ENCODE results near the gene OR52D1.

OR52D1 gene

DNA sequence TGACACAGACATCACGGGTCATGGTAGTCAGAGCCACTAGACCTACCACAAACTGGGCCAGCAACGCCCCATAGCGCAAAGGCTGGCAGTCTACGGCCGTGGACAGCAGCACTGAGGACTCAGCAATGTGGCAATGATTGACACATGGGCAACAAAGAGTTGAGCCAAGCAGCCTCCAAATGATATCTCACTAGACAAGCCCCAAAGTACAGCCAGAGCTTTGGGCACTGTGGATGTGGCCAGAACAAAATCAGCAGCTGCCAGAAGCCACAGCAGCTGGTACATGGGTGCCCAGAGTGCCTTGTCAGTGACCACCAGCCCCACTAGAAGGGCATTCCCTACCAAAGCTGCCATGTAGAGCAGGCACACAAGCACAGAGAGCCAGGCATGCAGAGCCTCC lies 39.2 kb downstream of the OR52D1 start:
- H3K4me3 ChIP-seq (ENCODE audit: low read depth, low read length) = no peak overlapping the region
- TF ChIP-seq, protein P1, sequence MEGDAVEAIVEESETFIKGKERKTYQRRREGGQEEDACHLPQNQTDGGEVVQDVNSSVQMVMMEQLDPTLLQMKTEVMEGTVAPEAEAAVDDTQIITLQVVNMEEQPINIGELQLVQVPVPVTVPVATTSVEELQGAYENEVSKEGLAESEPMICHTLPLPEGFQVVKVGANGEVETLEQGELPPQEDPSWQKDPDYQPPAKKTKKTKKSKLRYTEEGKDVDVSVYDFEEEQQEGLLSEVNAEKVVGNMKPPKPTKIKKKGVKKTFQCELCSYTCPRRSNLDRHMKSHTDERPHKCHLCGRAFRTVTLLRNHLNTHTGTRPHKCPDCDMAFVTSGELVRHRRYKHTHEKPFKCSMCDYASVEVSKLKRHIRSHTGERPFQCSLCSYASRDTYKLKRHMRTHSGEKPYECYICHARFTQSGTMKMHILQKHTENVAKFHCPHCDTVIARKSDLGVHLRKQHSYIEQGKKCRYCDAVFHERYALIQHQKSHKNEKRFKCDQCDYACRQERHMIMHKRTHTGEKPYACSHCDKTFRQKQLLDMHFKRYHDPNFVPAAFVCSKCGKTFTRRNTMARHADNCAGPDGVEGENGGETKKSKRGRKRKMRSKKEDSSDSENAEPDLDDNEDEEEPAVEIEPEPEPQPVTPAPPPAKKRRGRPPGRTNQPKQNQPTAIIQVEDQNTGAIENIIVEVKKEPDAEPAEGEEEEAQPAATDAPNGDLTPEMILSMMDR (IDR thresholded peaks at IDR 0.05; ENCODE audit: borderline replicate concordance, insufficient read depth, low read depth, low read length) = no peak

DNA sequence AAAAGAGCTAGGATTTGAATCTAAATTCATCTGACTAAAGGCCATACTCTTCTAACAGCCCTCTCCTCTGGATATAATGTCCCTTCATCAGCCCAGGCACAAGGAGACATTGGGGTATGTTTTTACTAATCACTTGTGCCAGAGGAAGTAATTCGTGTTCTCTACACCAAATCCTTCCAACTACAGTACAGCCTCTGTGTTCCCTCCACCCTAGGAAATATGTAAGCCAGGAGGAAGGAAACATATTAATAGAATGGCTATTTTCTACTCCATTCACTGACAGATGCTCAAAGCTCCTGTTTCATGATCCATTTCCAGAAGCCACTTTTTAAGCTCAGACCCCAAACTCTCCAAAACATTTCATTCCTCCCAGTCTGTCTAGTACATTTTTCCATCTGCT lies 40.0 kb downstream of the OR52D1 start:
- TF ChIP-seq, protein P1 (IDR thresholded peaks at IDR 0.05; ENCODE audit: borderline replicate concordance, insufficient read depth, low read depth, low read length) = no peak
- no peak overlapping the region for H3K4me3 ChIP-seq (ENCODE audit: low read depth, low read length)

DNA sequence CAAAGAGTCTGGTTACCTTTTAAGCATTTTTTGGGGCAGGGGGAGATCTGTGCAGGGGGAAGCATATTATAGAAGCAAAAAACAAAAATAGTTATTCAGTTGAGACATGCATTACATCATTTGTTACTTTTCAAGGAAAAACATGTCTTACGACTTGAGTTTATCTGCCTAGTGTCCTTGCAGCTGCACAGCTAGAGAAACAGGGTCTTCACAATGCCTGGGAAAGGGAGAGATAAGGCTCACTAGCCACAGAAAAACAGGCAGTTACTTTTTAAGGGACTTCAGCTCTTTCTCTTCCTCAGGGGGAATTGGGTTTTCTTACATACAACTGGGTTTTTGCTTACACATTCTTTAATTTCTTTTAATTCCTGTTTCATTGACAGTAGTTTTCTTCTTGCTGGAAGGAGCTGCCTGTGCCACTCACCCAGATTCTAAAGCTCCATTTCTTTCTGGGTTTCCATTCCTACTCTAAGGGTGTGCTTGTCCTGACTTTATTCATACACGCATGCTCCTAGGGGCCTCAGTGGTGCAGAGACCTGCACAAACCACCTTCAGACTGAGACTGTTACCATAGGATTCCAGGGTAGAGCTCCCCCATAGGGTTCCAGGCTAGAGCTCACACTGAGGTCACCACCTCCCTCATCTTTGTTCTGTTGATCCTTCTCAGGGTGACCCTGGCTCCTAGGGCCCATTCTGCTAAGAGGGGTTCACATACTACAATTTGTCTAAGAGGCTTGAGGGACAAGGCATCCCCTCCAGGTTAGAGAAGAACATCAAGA lies 42.8 kb downstream of the OR52D1 start:
- no peak overlapping the region for H3K4me3 ChIP-seq (ENCODE audit: low read depth, low read length)
- TF ChIP-seq, protein P1 (IDR thresholded peaks at IDR 0.05; ENCODE audit: borderline replicate concordance, insufficient read depth, low read depth, low read length) = no peak

DNA sequence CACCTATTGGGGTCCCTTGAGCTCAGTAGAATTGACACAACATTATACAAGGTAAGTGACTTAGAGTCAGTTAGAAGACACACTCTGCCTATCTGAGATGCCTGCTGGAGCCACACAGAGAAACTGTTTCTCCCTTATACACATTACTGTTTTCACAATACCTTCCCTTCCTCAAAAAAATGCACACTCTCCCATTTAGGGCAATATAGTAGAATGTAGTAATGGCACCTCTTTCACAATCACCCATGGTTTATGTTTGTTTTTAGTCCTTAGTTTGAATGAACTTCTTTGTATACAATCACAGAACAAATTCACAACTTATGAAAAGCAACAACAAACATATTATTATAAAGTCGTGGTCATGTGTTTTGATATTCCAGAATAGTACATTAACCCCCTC lies 45.6 kb downstream of the OR52D1 start:
- TF ChIP-seq, protein P1 (IDR thresholded peaks at IDR 0.05; ENCODE audit: borderline replicate concordance, insufficient read depth, low read depth, low read length) = no peak
- no peak overlapping the region for H3K4me3 ChIP-seq (ENCODE audit: low read depth, low read length)

GRCh38 chr11:5536482-5536881 lies 48.0 kb downstream of the OR52D1 start:
- TF ChIP-seq, protein P1 (IDR thresholded peaks at IDR 0.05; ENCODE audit: borderline replicate concordance, insufficient read depth, low read depth, low read length) = no peak
- H3K4me3 ChIP-seq (ENCODE audit: low read depth, low read length) = no peak overlapping the region

Measured in GM12875 (cell line).